Embryonic facial prominence (tissue), 1 donor: ENCODE data around the gene PEG3.

Source experiments
- DNase-seq: peaks from one replicate; pipeline ENCODE4 v3.0.0-alpha.2; 2016; ENCODE audit errors: extremely low spot score

Gene PEG3

GRCh38 chr19:56808717-56809392 is 31.7 kb downstream of the PEG3 start:
- DNase-seq: no peak

GRCh38 chr19:56806639-56807038 is 33.9 kb downstream of the PEG3 start:
- no peak for DNase-seq
